Type B pancreatic cell (in vitro differentiated cells): ENCODE data around the gene GDI1. TPM values are rescaled to one million over a fixed set of nuclear protein-coding genes. Genes with fewer than 3 reads are reported as not detected.

Experiments used
- DNase-seq: peaks from one replicate; pipeline ENCODE4 v3.0.0; 2021; ENCODE audit warnings: mixed read lengths; ENCODE audit not compliant: unreplicated experiment; ENCODE audit errors: extremely low spot score
- H3K27ac Mint-ChIP-seq: 2 replicates; pipeline ENCODE4 v1.8.0; 2021; ENCODE audit warnings: mild to moderate bottlenecking, mixed read lengths
- H3K27me3 Mint-ChIP-seq: 2 replicates; pipeline ENCODE4 v1.8.0; 2021; ENCODE audit warnings: mixed read lengths
- H3K36me3 Mint-ChIP-seq: 2 replicates; pipeline ENCODE4 v1.8.0; 2021; ENCODE audit warnings: mixed read lengths
- H3K4me1 Mint-ChIP-seq: one replicate; pipeline ENCODE4 v1.8.0; 2021; ENCODE audit warnings: mixed read lengths; ENCODE audit not compliant: unreplicated experiment
- H3K4me3 Mint-ChIP-seq: 2 replicates; pipeline ENCODE4 v1.8.0; 2021; ENCODE audit warnings: mild to moderate bottlenecking, mixed read lengths
- H3K9me3 Mint-ChIP-seq: 2 replicates; pipeline ENCODE4 v1.8.0; 2021; ENCODE audit warnings: mixed read lengths
- total RNA-seq: library from RNA; stranded (reverse); gene quantifications from 2 replicates; pipeline ENCODE4 v1.2.1, GENCODE V29; 2021; ENCODE audit warnings: low replicate concordance
- TF ChIP-seq, protein P1 (sequence below): fragments of 200-600 bp; sonication (generic); conservative IDR thresholded peaks from 2 replicates; pipeline ENCODE4 v1.5.0; 2021; ENCODE audit warnings: antibody characterized with exemption, mild to moderate bottlenecking

Gene GDI1
- total RNA-seq, 1 donor from 2014 or later: 159 TPM

DNA sequence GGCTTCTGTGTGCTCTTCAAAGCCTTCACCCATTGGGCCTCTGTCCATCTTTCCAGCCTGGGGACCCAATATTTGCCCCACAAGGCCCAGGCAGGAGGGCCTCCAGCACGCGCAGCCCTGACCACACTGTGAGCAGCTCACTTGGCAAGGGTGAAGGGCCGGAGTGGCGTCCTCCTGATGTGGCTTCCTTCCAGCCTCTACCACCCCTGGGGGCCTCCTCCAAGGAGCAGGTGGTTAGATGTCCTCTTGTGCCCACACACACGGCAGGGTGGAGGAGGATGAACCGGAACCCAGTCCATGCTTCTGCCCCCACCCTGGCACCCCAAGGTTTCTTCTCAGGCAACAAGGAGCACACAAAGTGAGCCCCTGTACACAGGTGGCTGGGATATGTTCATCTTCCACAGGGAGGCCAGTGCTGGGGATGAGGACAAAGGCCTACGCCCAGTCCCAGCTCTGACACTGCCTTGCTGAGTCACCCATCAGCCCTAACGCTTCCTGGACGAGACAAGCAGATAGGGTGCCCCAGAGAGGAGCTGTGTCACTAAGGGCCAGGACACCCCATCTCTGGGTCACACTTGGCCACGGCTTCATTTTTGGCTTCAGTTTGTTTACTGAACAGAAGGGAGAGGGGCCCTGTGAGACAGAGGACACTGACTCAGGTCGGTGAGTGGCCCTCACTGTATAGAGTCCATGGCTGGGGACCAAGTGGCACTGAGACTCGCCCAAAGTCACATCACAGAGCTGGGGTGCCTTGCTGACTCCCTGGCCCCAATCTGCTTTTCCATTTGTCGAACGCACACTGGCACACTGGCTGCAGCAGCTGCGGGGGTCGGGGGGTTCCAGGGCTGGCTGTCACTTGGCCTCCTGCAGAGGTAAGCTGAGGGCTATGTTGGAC is 47.5 kb downstream of the GDI1 start:
- H3K36me3 Mint-ChIP-seq: no peaks in the 10 kb centered on the region
- DNase-seq: no peak
- peak overlapping the region; percentile 31 for H3K4me3 Mint-ChIP-seq
- no peaks in the 10 kb centered on the region for H3K4me1 Mint-ChIP-seq
- no peak overlapping the region for H3K27ac Mint-ChIP-seq
- no peaks in the 10 kb centered on the region for H3K27me3 Mint-ChIP-seq
- H3K9me3 Mint-ChIP-seq: no peaks in the 10 kb centered on the region
- TF ChIP-seq, protein P1, sequence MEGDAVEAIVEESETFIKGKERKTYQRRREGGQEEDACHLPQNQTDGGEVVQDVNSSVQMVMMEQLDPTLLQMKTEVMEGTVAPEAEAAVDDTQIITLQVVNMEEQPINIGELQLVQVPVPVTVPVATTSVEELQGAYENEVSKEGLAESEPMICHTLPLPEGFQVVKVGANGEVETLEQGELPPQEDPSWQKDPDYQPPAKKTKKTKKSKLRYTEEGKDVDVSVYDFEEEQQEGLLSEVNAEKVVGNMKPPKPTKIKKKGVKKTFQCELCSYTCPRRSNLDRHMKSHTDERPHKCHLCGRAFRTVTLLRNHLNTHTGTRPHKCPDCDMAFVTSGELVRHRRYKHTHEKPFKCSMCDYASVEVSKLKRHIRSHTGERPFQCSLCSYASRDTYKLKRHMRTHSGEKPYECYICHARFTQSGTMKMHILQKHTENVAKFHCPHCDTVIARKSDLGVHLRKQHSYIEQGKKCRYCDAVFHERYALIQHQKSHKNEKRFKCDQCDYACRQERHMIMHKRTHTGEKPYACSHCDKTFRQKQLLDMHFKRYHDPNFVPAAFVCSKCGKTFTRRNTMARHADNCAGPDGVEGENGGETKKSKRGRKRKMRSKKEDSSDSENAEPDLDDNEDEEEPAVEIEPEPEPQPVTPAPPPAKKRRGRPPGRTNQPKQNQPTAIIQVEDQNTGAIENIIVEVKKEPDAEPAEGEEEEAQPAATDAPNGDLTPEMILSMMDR: no peak

DNA sequence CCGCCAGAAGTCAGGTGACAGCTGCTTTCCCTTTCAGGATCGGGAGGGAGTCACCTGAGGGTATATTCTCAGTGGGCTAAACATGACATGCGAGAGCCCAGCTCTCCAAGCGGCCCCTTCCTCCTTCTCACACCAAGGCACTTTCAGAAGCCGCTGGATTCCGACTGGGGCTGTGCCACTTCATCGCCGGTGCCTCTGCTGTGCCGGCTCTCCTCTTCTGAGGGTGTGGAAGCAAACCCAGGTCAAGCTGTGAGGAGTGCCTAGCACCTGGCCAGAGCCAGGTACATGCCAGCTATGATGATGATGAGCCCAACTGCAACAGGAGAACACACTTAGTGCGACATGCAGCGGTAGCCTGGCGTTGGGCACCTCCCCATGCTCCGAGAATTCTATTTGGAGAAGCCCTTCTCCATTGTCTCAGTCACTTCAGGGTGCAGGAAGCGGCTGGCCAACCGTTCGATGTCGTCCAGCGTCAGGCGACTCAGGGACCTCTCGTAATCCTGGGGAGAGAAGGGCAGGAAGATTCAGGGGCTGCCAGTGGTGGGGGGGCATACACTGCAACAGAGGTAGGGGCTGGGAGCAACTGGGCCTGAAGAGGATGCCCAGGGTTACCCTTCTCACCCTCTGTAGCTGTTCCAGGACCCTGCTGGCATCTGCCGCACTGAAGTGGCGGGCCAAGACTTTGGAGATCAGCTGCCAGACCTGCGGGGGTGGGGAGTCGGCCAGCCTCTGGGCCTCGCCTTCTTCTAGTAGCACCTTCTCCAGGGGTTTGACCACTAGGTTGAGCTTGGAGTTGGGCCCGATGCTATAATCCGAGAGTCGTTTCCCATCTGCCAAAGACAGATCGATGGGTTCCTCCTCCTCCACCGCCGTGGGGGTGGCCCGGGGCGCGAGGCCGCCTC is 48.4 kb downstream of the GDI1 start:
- Mint-ChIP-seq H3K27ac (no peak overlapping the region), H3K27me3 (no peaks in the 10 kb centered on the region), H3K9me3 (no peaks in the 10 kb centered on the region), H3K4me3 (peak overlapping the region; percentile 72), H3K4me1 (no peaks in the 10 kb centered on the region), H3K36me3 (no peaks in the 10 kb centered on the region)
- peak; percentile 65 for DNase-seq
- TF ChIP-seq, protein P1: no peak

DNA sequence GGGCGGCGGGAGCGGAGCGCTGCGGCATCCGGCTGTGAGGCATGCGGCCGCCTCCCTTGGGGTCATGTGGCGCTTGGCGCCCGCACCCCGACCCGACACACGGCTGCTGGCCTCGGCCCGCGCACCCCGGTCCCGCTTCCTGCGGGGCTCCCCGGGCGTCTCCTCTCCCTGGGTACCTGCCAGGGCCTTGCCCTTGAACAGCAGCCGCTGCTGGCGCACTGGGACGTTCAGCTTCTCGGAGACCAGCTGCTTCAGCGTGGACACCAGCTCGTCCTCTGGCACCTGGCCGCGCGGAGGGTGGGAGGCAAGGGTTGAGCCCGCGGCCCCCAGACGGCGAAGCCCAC is 49.1 kb downstream of the GDI1 start:
- Mint-ChIP-seq H3K9me3 (no peaks in the 10 kb centered on the region), H3K4me3 (no peak overlapping the region), H3K36me3 (no peaks in the 10 kb centered on the region), H3K27me3 (no peaks in the 10 kb centered on the region), H3K27ac (no peak overlapping the region), H3K4me1 (no peaks in the 10 kb centered on the region)
- DNase-seq: peak; percentile 68
- TF ChIP-seq, protein P1: no peak

DNA sequence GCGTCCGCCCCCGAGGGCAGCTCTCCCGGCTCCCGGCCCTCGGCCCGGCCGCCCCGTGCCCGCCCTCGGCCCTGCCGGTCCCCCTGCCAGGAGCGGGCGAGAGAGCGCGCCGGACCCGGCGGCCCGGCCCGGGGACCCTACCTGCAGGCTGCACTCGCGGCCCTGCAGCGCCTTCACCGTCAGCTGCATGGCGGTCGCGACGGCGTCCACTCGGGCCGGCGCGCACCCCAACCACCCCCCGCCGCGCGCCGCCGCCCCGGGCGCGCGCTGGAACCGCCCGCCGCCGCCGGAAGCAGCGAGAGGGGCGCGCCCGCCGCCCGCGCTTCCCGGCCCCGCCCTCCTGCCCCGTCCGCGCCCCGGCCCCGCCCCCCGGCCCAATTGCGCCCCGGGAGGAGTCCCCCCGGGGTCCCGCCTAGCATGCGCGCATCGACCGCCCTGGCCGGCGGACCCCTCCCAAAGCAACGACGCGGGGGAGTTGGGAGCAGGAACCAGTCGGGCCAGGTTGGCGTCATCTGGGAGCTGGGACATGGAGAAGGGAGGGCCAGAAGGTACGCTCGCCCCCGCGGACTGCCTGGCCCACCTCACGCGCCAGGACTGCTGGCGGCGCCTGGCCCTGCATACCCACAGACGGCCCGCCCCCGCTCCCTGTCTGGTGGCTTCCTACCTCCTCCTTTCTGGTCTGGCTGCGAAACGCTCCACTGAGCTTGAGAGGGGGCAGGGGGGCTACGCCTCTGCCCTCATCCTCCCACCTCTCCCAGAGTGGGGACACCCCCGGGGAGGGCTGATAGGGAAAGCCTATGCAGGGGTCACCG is 49.6 kb downstream of the GDI1 start, which contains the start of gene UBL4A:
UBL4A (minus strand) TSS at position 220 of the 812 bp plus-strand sequence; CDS start at position 189, 31 bp downstream.
- H3K4me1 Mint-ChIP-seq: no peaks in the 10 kb centered on the region
- no peaks in the 10 kb centered on the region for H3K27me3 Mint-ChIP-seq
- peak within 1 kb of the TSS; percentile 84 for H3K4me3 Mint-ChIP-seq
- H3K9me3 Mint-ChIP-seq: no peaks in the 10 kb centered on the region
- TF ChIP-seq, protein P1: no peak
- H3K36me3 Mint-ChIP-seq: no peaks in the 10 kb centered on the region
- H3K27ac Mint-ChIP-seq: peak within 1 kb of the TSS; percentile 75
- DNase-seq: peak; percentile 74
